Measurements from ENCODE around the gene CDK13. TPM values are rescaled to one million over a fixed set of nuclear protein-coding genes. Genes with fewer than 3 reads are reported as not detected.

The CDK13 gene
- total RNA-seq, 4 donors from 2014 or later: 50.9 to 73.5 (median 63.5) TPM

GRCh38 chr7:39921506-39922175 lies 28.4 kb upstream of the CDK13 start:
- no peaks in the 10 kb centered on the region for H3K4me1 ChIP-seq
- DNase-seq (ENCODE audit: extremely low spot score): no peak
- intact Hi-C loops (cut with DNase I): no loop called here
- TF ChIP-seq EP300 (IDR thresholded peaks at IDR 0.05): no peak
- TF ChIP-seq, protein P1, sequence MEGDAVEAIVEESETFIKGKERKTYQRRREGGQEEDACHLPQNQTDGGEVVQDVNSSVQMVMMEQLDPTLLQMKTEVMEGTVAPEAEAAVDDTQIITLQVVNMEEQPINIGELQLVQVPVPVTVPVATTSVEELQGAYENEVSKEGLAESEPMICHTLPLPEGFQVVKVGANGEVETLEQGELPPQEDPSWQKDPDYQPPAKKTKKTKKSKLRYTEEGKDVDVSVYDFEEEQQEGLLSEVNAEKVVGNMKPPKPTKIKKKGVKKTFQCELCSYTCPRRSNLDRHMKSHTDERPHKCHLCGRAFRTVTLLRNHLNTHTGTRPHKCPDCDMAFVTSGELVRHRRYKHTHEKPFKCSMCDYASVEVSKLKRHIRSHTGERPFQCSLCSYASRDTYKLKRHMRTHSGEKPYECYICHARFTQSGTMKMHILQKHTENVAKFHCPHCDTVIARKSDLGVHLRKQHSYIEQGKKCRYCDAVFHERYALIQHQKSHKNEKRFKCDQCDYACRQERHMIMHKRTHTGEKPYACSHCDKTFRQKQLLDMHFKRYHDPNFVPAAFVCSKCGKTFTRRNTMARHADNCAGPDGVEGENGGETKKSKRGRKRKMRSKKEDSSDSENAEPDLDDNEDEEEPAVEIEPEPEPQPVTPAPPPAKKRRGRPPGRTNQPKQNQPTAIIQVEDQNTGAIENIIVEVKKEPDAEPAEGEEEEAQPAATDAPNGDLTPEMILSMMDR (IDR thresholded peaks at IDR 0.05): no peak
- TF ChIP-seq POLR2A (IDR thresholded peaks at IDR 0.05; ENCODE audit: low read depth): no peak
- no peak for TF ChIP-seq POLR2AphosphoS5 (IDR thresholded peaks at IDR 0.05)
- no peaks in the 10 kb centered on the region for H3K27me3 ChIP-seq
- H3K9me3 ChIP-seq: no peaks in the 10 kb centered on the region
- no peaks in the 10 kb centered on the region for H3K36me3 ChIP-seq
- no peak overlapping the region for H3K4me3 ChIP-seq
- 59% methylated on average over 7 of the region's 7 CpGs for WGBS
- H3K27ac ChIP-seq (replicated peaks in 1 of 4): no peak overlapping the region

GRCh38 chr7:39922580-39922979 lies 27.5 kb upstream of the CDK13 start:
- Histone ChIP-seq H3K36me3 (no peaks in the 10 kb centered on the region), H3K4me3 (no peak overlapping the region), H3K27ac (replicated peaks in 1 of 4) (no peak overlapping the region), H3K9me3 (no peaks in the 10 kb centered on the region), H3K27me3 (no peaks in the 10 kb centered on the region), H3K4me1 (no peaks in the 10 kb centered on the region)
- intact Hi-C loops (cut with DNase I): no loop called here
- DNase-seq (ENCODE audit: extremely low spot score): no peak
- TF ChIP-seq, protein P1 (IDR thresholded peaks at IDR 0.05): no peak
- TF ChIP-seq EP300 (IDR thresholded peaks at IDR 0.05) (no peak), POLR2AphosphoS5 (IDR thresholded peaks at IDR 0.05) (no peak), POLR2A (IDR thresholded peaks at IDR 0.05; ENCODE audit: low read depth) (no peak)
- 91% methylated on average over 3 of the region's 3 CpGs for WGBS

DNA sequence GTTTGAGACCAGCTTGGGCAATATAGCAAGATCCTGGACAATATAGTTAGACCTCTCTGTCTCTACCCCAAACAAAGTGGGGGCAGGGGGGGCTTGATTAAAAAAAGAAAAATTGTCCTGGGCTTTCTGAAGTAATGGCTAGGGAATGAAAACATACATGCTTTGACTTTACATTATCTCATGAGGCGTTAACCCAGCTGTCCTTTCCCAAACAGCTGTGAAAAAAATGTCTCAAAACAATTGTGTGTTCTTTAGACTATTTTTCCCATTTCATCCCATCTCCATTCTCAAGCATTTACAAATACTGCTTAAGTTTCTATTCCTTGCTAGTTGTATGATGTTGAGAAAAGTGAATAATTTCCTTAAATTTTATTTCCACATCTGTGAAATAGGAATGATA lies 27.0 kb upstream of the CDK13 start:
- Histone ChIP-seq H3K27ac (replicated peaks in 1 of 4) (no peak overlapping the region), H3K36me3 (no peaks in the 10 kb centered on the region), H3K4me1 (no peaks in the 10 kb centered on the region), H3K27me3 (no peaks in the 10 kb centered on the region), H3K4me3 (no peak overlapping the region), H3K9me3 (no peaks in the 10 kb centered on the region)
- no peak for DNase-seq (ENCODE audit: extremely low spot score)
- intact Hi-C loops (cut with DNase I): no loop called here
- TF ChIP-seq EP300 (IDR thresholded peaks at IDR 0.05): no peak
- TF ChIP-seq POLR2A (IDR thresholded peaks at IDR 0.05; ENCODE audit: low read depth): no peak
- TF ChIP-seq, protein P1 (IDR thresholded peaks at IDR 0.05): no peak
- TF ChIP-seq POLR2AphosphoS5 (IDR thresholded peaks at IDR 0.05): no peak
- WGBS: 76% methylated on average over 1 of the region's 1 CpG

DNA sequence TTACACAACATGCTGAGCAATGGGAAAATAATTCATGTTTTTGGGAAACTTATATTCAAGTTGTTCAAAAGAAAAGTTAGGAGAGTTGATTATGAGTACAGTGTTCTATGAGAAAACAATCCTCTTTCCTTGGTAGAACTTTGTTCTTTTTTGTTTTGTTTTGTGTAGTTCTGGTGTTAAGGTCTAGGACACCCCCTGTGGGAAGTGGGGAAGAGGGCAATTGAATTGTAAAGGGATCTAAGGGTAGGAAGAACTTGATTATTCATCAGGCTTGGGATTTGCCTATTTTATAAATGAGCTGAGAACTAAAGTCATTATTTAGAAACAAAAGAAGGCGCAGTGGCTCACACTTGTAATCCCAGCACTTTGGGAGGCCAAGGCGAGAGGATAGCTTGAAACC lies 25.9 kb upstream of the CDK13 start:
- Histone ChIP-seq H3K27ac (replicated peaks in 1 of 4) (no peak overlapping the region), H3K9me3 (no peaks in the 10 kb centered on the region), H3K4me3 (no peak overlapping the region), H3K27me3 (no peaks in the 10 kb centered on the region), H3K4me1 (no peaks in the 10 kb centered on the region), H3K36me3 (no peaks in the 10 kb centered on the region)
- DNase-seq (ENCODE audit: extremely low spot score): no peak
- intact Hi-C loops (cut with DNase I): no loop called here
- WGBS: 94% methylated on average over 2 of the region's 2 CpGs
- no peak for TF ChIP-seq EP300 (IDR thresholded peaks at IDR 0.05)
- TF ChIP-seq POLR2A (IDR thresholded peaks at IDR 0.05; ENCODE audit: low read depth): no peak
- TF ChIP-seq, protein P1 (IDR thresholded peaks at IDR 0.05): no peak

- no peaks in the 10 kb centered on the region for H3K9me3 ChIP-seq
- H3K36me3 ChIP-seq: no peaks in the 10 kb centered on the region
- H3K27me3 ChIP-seq: no peaks in the 10 kb centered on the region
- H3K4me3 ChIP-seq: no peak overlapping the region
- no peak for TF ChIP-seq POLR2AphosphoS5 (IDR thresholded peaks at IDR 0.05)
- no peak for TF ChIP-seq POLR2A (IDR thresholded peaks at IDR 0.05; ENCODE audit: low read depth)
- TF ChIP-seq, protein P1 (IDR thresholded peaks at IDR 0.05): no peak
- no peak for TF ChIP-seq EP300 (IDR thresholded peaks at IDR 0.05)
- no peak for DNase-seq (ENCODE audit: extremely low spot score)
- H3K27ac ChIP-seq (replicated peaks in 1 of 4): no peak overlapping the region
- intact Hi-C loops (cut with DNase I): no loop called here
- no peaks in the 10 kb centered on the region for H3K4me1 ChIP-seq
These were observed 23.9 kb upstream of the CDK13 start for GRCh38 chr7:39926111-39926510.
